ENCODE data around the gene ARIH2. TPM values are rescaled to one million over a fixed set of nuclear protein-coding genes. Genes with fewer than 3 reads are reported as not detected.
A peak's percentile ranks its signal among the peaks of the same experiment; 100 is the strongest.

Gene ARIH2
- total and polyA plus RNA-seq, 2 of the 8 experiments (the other 6 are each of a cell fraction or from before 2014, with no cell fraction given) = 72.9 to 136 TPM

GRCh38 chr3:48990636-48991469 lies 72.2 kb downstream of the ARIH2 start (continued):
- TF ChIP-seq KDM4A (IDR thresholded peaks at IDR 0.05; ENCODE audit: low read depth, low read length, severe bottlenecking) (peak; percentile 14), GABPA (IDR thresholded peaks at IDR 0.05; ENCODE audit: borderline replicate concordance, insufficient read depth, low read length) (no peak), ATF3 (IDR thresholded peaks at IDR 0.05; ENCODE audit: insufficient read depth, low read depth, low read length) (no peak), ASH2L (IDR thresholded peaks at IDR 0.05; ENCODE audit: low read length) (no peak)
- TF ChIP-seq, protein P1, sequence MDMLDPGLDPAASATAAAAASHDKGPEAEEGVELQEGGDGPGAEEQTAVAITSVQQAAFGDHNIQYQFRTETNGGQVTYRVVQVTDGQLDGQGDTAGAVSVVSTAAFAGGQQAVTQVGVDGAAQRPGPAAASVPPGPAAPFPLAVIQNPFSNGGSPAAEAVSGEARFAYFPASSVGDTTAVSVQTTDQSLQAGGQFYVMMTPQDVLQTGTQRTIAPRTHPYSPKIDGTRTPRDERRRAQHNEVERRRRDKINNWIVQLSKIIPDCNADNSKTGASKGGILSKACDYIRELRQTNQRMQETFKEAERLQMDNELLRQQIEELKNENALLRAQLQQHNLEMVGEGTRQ (IDR thresholded peaks at IDR 0.05; ENCODE audit: low read length) = peak; percentile 81

Data from H1 (cell line).